DOHH2 (cell line): ENCODE data around the gene FOXN3.

ENCODE experiments used
- H3F3A ChIP-seq: fragments of 200-600 bp; sonication (generic), shearing (Covaris generic); 2 replicates; pipeline ENCODE4 v1.6.0; 2016; ENCODE audit warnings: antibody characterized with exemption, mild to moderate bottlenecking; ENCODE audit not compliant: control insufficient read depth, insufficient read depth
- H3K27ac ChIP-seq: fragments of 200-600 bp; sonication (generic); 2 replicates; pipeline ENCODE4 v1.5.1; 2014; ENCODE audit warnings: low read depth, mild to moderate bottlenecking, low read length, moderate library complexity
- H3K27me3 ChIP-seq: fragments of 200-600 bp; sonication (generic); 2 replicates; pipeline ENCODE4 v1.6.1; 2014; ENCODE audit warnings: mild to moderate bottlenecking, low read length, mixed read lengths; ENCODE audit not compliant: control insufficient read depth
- H3K36me3 ChIP-seq: fragments of 200-600 bp; sonication (generic); 2 replicates; pipeline ENCODE4 v1.6.1; 2014; ENCODE audit warnings: mild to moderate bottlenecking, low read length, moderate library complexity, mixed read lengths; ENCODE audit not compliant: control insufficient read depth
- H3K4me1 ChIP-seq: fragments of 200-600 bp; sonication (generic); 2 replicates; pipeline ENCODE4 v1.6.1; 2014; ENCODE audit warnings: mild to moderate bottlenecking, low read length, mixed read lengths; ENCODE audit not compliant: control insufficient read depth
- H3K4me2 ChIP-seq: fragments of 200-600 bp; sonication (generic); 2 replicates; pipeline ENCODE4 v1.6.0; 2014; ENCODE audit warnings: mild to moderate bottlenecking, low read length, moderate library complexity
- H3K4me3 ChIP-seq: fragments of 200-600 bp; sonication (generic); 2 replicates; pipeline ENCODE4 v1.5.1; 2014; ENCODE audit warnings: mild to moderate bottlenecking, low read length, mixed read lengths
- H3K79me2 ChIP-seq: fragments of 200-600 bp; sonication (generic); 2 replicates; pipeline ENCODE4 v1.6.1; 2014; ENCODE audit warnings: mild to moderate bottlenecking, low read length, mixed read lengths; ENCODE audit not compliant: control insufficient read depth
- H3K9me2 ChIP-seq: fragments of 200-600 bp; sonication (generic); replicated peaks from 2 replicates; pipeline ENCODE4 v1.6.1; 2014; ENCODE audit warnings: mild to moderate bottlenecking, low read length, mixed read lengths; ENCODE audit not compliant: control insufficient read depth
- H3K9me3 ChIP-seq: fragments of 200-600 bp; sonication (generic); 2 replicates; pipeline ENCODE4 v1.6.1; 2014; ENCODE audit warnings: antibody characterized with exemption, low read length, mixed read lengths; ENCODE audit not compliant: control insufficient read depth, insufficient read depth
- H4K20me1 ChIP-seq: fragments of 200-600 bp; sonication (generic); 2 replicates; pipeline ENCODE4 v1.6.0; 2014; ENCODE audit warnings: low read depth, mild to moderate bottlenecking, antibody characterized with exemption, low read length, moderate library complexity; ENCODE audit not compliant: control insufficient read depth, insufficient read depth
- EZH2phosphoT487 ChIP-seq: fragments of 200-600 bp; sonication (generic); IDR thresholded peaks from 2 replicates; pipeline ENCODE4 v1.6.1; 2017; ENCODE audit warnings: borderline replicate concordance, mild to moderate bottlenecking, antibody characterized with exemption, low read length, moderate library complexity, mixed read lengths
- TF ChIP-seq, protein P1 (sequence below): fragments of 200-600 bp; sonication (generic); IDR thresholded peaks from one replicate; pipeline ENCODE4 v1.5.1; 2014; ENCODE audit warnings: antibody characterized with exemption, mild to moderate bottlenecking, low read depth, low read length; ENCODE audit not compliant: poor library complexity, severe bottlenecking

The FOXN3 gene

DNA sequence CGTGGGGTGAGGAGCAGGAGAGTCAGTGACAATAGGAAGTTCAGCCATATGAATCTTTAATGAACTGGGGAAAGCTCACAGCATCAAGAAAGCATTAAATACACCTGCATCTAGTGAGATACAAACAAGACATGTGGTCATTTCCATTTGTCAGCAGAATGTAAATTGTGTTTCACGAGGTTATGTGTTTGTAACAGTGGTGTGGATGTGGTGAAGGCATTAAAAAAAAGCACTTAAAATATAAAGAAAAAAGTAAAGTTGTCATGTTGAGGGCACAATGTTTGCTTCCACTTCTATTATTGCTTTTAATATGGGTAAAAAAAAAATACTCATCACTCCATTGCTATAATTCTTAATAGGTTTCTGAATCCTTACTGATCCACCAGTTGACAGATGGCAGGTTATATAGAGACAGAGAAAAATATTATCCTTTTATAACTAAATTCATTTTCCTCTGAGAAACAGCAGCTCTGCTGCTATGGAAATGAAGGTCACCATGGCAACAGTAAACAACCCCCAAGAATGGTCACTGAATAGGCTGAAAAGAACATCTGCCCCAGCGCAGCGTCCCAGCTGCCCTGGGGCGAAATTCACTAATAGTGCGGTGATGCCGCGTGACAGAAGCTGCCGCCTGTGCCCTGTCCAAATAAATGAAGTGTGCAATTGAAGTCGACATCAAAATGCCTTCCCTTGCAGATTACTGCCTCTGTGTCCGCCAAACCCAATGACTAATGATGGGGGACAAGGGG is 226.1 kb downstream of the FOXN3 start:
- H3K4me2 ChIP-seq: no peak overlapping the region

DNA sequence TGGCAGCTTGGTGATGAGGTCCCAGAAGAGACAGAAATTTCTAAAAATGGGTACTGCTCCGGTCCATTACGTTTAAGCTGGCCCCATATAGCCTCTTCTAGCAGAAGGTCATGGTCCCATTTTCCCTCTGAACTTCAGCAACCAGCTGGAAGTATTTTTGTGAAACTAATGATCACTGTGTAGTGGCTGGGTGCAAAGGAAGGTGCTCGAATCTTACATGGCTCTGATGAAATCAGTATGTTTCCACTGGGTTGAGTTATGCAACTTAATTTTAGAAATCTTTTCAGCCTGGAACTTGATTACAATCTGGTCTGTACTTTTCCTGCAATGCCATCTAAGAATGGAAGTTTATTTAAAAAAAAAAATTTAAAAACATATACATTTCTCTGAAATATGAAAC is 228.5 kb downstream of the FOXN3 start:
- Histone ChIP-seq H3K4me2 (no peak overlapping the region), H4K20me1 (no peaks in the 10 kb centered on the region), H3K9me2 (no peaks in the 10 kb centered on the region), H3K4me3 (no peak overlapping the region), H3K36me3 (no peaks in the 10 kb centered on the region), H3K79me2 (no peaks in the 10 kb centered on the region), H3K9me3 (no peaks in the 10 kb centered on the region), H3K27ac (no peak overlapping the region), H3K27me3 (no peaks in the 10 kb centered on the region), H3K4me1 (peaks cover 11% of the 10 kb centered on the region), H3F3A (no peaks in the 10 kb centered on the region)
- no peak for TF ChIP-seq EZH2phosphoT487
- TF ChIP-seq, protein P1, sequence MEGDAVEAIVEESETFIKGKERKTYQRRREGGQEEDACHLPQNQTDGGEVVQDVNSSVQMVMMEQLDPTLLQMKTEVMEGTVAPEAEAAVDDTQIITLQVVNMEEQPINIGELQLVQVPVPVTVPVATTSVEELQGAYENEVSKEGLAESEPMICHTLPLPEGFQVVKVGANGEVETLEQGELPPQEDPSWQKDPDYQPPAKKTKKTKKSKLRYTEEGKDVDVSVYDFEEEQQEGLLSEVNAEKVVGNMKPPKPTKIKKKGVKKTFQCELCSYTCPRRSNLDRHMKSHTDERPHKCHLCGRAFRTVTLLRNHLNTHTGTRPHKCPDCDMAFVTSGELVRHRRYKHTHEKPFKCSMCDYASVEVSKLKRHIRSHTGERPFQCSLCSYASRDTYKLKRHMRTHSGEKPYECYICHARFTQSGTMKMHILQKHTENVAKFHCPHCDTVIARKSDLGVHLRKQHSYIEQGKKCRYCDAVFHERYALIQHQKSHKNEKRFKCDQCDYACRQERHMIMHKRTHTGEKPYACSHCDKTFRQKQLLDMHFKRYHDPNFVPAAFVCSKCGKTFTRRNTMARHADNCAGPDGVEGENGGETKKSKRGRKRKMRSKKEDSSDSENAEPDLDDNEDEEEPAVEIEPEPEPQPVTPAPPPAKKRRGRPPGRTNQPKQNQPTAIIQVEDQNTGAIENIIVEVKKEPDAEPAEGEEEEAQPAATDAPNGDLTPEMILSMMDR: no peak

More for the DNA sequence above, 226.1 kb downstream of the FOXN3 start:
- Histone ChIP-seq H3K9me3 (no peaks in the 10 kb centered on the region), H3K27ac (no peak overlapping the region), H3K9me2 (no peaks in the 10 kb centered on the region), H3K36me3 (no peaks in the 10 kb centered on the region), H3K4me3 (no peak overlapping the region), H4K20me1 (no peaks in the 10 kb centered on the region), H3K4me1 (peaks cover 11% of the 10 kb centered on the region), H3K79me2 (no peaks in the 10 kb centered on the region), H3F3A (no peaks in the 10 kb centered on the region), H3K27me3 (no peaks in the 10 kb centered on the region)
- TF ChIP-seq, protein P1: no peak
- TF ChIP-seq EZH2phosphoT487: no peak

DNA sequence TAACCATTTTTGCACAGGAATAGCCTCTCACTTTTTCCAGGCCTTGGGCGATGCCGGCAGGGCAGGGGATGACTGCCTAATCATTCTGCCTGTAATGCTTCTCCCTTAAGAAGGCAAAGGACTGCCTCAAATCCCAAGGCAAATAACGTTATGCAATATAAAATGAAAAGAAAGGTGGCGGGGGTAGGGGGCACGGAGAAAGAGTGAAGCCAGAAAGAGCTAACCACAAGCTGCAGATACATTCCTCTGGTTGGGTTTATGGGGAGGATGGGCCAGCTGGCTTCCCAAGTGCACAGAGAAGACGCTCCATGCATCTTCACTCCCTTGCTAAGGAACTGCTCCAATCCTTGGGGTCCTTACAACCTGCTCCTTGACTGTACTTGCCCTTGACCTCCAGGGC is 229.5 kb downstream of the FOXN3 start:
- Histone ChIP-seq H3K9me3 (no peaks in the 10 kb centered on the region), H3K27ac (no peak overlapping the region), H3F3A (no peaks in the 10 kb centered on the region), H3K4me1 (peaks cover 11% of the 10 kb centered on the region), H3K79me2 (no peaks in the 10 kb centered on the region), H3K4me2 (no peak overlapping the region), H3K36me3 (no peaks in the 10 kb centered on the region), H3K27me3 (no peaks in the 10 kb centered on the region), H3K4me3 (no peak overlapping the region), H3K9me2 (no peaks in the 10 kb centered on the region), H4K20me1 (no peaks in the 10 kb centered on the region)
- TF ChIP-seq EZH2phosphoT487: no peak
- TF ChIP-seq, protein P1: no peak
